HUDEP-2 (cell line): ENCODE measurements around the gene ARHGAP27.
"Not testable (repeated sequence)": the region's sequence is repeated elsewhere in the genome, so short reads cannot be mapped to it uniquely, and the experiment has no call there.

Source experiments
- DNase-seq, 76 experiments: peaks; one replicate each; lab custom pipeline; 2025; ENCODE audit not compliant: unreplicated experiment in 76 of 76; lab: John Stamatoyannopoulos, UW

ARHGAP27 gene

GRCh38 chr17:45432405-45433158 lies at the start of gene ARHGAP27:
ARHGAP27 (minus strand) TSS chr17:45432870; CDS start chr17:45430279, 2,591 bp downstream.
- DNase-seq: no peak

GRCh38 chr17:45482317-45482716 lies 49.6 kb upstream of the ARHGAP27 start:
- DNase-seq: not testable (repeated sequence)

GRCh38 chr17:45475436-45475835 lies 42.8 kb upstream of the ARHGAP27 start:
- not testable (repeated sequence) for DNase-seq

GRCh38 chr17:45472249-45472648 lies 39.6 kb upstream of the ARHGAP27 start:
- DNase-seq: not testable (repeated sequence)

- not testable (repeated sequence) for DNase-seq
Observed at GRCh38 chr17:45469204-45469563, 36.5 kb upstream of the ARHGAP27 start.

- DNase-seq: not testable (repeated sequence)
Observed at GRCh38 chr17:45468293-45469203, 35.9 kb upstream of the ARHGAP27 start.

- DNase-seq: peak in 1 of 76 experiments; percentile 8
Observed at GRCh38 chr17:45461524-45462327, 29.1 kb upstream of the ARHGAP27 start.

GRCh38 chr17:45460422-45460821 lies 27.8 kb upstream of the ARHGAP27 start:
- not testable (repeated sequence) for DNase-seq

GRCh38 chr17:45454341-45454740 lies 21.7 kb upstream of the ARHGAP27 start:
- not testable (repeated sequence) for DNase-seq

- not testable (repeated sequence) for DNase-seq
Observed at GRCh38 chr17:45453731-45454130, 21.1 kb upstream of the ARHGAP27 start.

GRCh38 chr17:45453225-45453534 lies 20.5 kb upstream of the ARHGAP27 start:
- DNase-seq: not testable (repeated sequence)

- DNase-seq: not testable (repeated sequence)
Observed at GRCh38 chr17:45452329-45453224, 19.9 kb upstream of the ARHGAP27 start.

GRCh38 chr17:45451660-45452059 lies 19.0 kb upstream of the ARHGAP27 start:
- not testable (repeated sequence) for DNase-seq

GRCh38 chr17:45451131-45451530 lies 18.5 kb upstream of the ARHGAP27 start:
- DNase-seq: peak in 1 of 76 experiments; percentile 4

- DNase-seq: not testable (repeated sequence)
Observed at GRCh38 chr17:45449708-45450329, 17.1 kb upstream of the ARHGAP27 start.

GRCh38 chr17:45449260-45449659 lies 16.6 kb upstream of the ARHGAP27 start:
- not testable (repeated sequence) for DNase-seq

- not testable (repeated sequence) for DNase-seq
Observed at GRCh38 chr17:45448483-45448882, 15.8 kb upstream of the ARHGAP27 start.

- DNase-seq: not testable (repeated sequence)
Observed at GRCh38 chr17:45448066-45448465, 15.4 kb upstream of the ARHGAP27 start.

- not testable (repeated sequence) for DNase-seq
Observed at GRCh38 chr17:45447650-45448049, 15.0 kb upstream of the ARHGAP27 start.
